SK-N-SH treated with all-trans-retinoic acid at 6 μM for 48 hours (cell line): ENCODE measurements around the gene ARPC1A.

Source experiments
- ATAC-seq: fragments of 200-7000 bp; cut with Tn5 transposase; 3 replicates; pipeline ENCODE4 v1.9.1; 2020; ENCODE audit warnings: mild to moderate bottlenecking, moderate library complexity
- ARNTL ChIP-seq: fragments of 450-650 bp; formaldehyde crosslinking; IDR thresholded peaks from 2 replicates; pipeline ENCODE4 v1.5.0; 2020; ENCODE audit warnings: low read depth, mild to moderate bottlenecking, moderate library complexity, borderline replicate concordance
- BACH2 ChIP-seq: fragments of 250-450 bp; sonication (Bioruptor Pico); IDR thresholded peaks from 2 replicates; pipeline ENCODE4 v1.9.0; 2021; ENCODE audit warnings: mild to moderate bottlenecking, borderline replicate concordance
- CSDC2 ChIP-seq: fragments of 250-450 bp; sonication (Bioruptor Pico); IDR thresholded peaks from 2 replicates; pipeline ENCODE4 v1.5.0; 2020; ENCODE audit warnings: mild to moderate bottlenecking, moderate library complexity
- ESRRG ChIP-seq: fragments of 250-450 bp; sonication (Bioruptor Pico); IDR thresholded peaks from 2 replicates; pipeline ENCODE4 v1.6.1; 2021; ENCODE audit warnings: mild to moderate bottlenecking
- GLIS3 ChIP-seq: fragments of 250-450 bp; sonication (Bioruptor Pico); IDR thresholded peaks from 2 replicates; pipeline ENCODE4 v1.5.0; 2020; ENCODE audit warnings: mild to moderate bottlenecking, moderate library complexity
- ISL1 ChIP-seq: fragments of 250-450 bp; sonication (Bioruptor Pico); IDR thresholded peaks from 2 replicates; pipeline ENCODE4 v2.1.2; 2022; ENCODE audit warnings: mild to moderate bottlenecking, moderate library complexity
- OSR1 ChIP-seq: fragments of 250-450 bp; sonication (Bioruptor Pico); IDR thresholded peaks from 2 replicates; pipeline ENCODE4 v1.8.0; 2022; ENCODE audit warnings: moderate library complexity, mild to moderate bottlenecking, inconsistent platforms
- PPARA ChIP-seq: fragments of 250-450 bp; sonication (Bioruptor Pico); IDR thresholded peaks from 2 replicates; pipeline ENCODE4 v1.5.0; 2020; ENCODE audit warnings: mild to moderate bottlenecking, borderline replicate concordance
- RARB ChIP-seq: fragments of 250-450 bp; sonication (Bioruptor Pico); IDR thresholded peaks from 2 replicates; pipeline ENCODE4 v1.8.0; 2021; ENCODE audit warnings: mild to moderate bottlenecking, moderate library complexity
- TCF4 ChIP-seq: fragments of 250-450 bp; sonication (Bioruptor Pico); IDR thresholded peaks from 2 replicates; pipeline ENCODE4 v1.8.0; 2021; ENCODE audit warnings: mild to moderate bottlenecking, moderate library complexity, borderline replicate concordance
- TOX ChIP-seq: fragments of 250-450 bp; sonication (Bioruptor Pico); IDR thresholded peaks from 2 replicates; pipeline ENCODE4 v1.8.0; 2021; ENCODE audit warnings: mild to moderate bottlenecking, moderate library complexity, borderline replicate concordance
- ZFP3 ChIP-seq: fragments of 250-450 bp; sonication (Bioruptor Pico); IDR thresholded peaks from 2 replicates; pipeline ENCODE4 v1.5.0; 2020; ENCODE audit warnings: mild to moderate bottlenecking, moderate library complexity
- ZFP30 ChIP-seq: fragments of 450-650 bp; formaldehyde crosslinking; IDR thresholded peaks from 2 replicates; pipeline ENCODE4 v1.5.0; 2022; ENCODE audit warnings: mild to moderate bottlenecking, moderate library complexity
- ZNF565 ChIP-seq: fragments of 450-650 bp; formaldehyde crosslinking; conservative IDR thresholded peaks from 2 replicates; pipeline ENCODE4 v1.5.0; 2020; ENCODE audit warnings: low read depth, mild to moderate bottlenecking, moderate library complexity
- ZNF70 ChIP-seq: fragments of 450-650 bp; formaldehyde crosslinking; IDR thresholded peaks from 2 replicates; pipeline ENCODE4 v1.5.0; 2020; ENCODE audit warnings: mild to moderate bottlenecking, moderate library complexity
- ZNF8 ChIP-seq: fragments of 450-650 bp; formaldehyde crosslinking; IDR thresholded peaks from 2 replicates; pipeline ENCODE4 v1.5.0; 2020; ENCODE audit warnings: mild to moderate bottlenecking, moderate library complexity
- TF ChIP-seq, protein P1 (sequence below): fragments of 250-450 bp; sonication (Bioruptor Pico); IDR thresholded peaks from 2 replicates; pipeline ENCODE4 v1.5.1; 2020; ENCODE audit warnings: low read depth, mild to moderate bottlenecking, moderate library complexity
- TF ChIP-seq, protein P2 (sequence below): fragments of 250-450 bp; sonication (Bioruptor Pico); IDR thresholded peaks from 2 replicates; pipeline ENCODE4 v1.5.0; 2020; ENCODE audit warnings: mild to moderate bottlenecking, moderate library complexity
- TF ChIP-seq, protein P3 (sequence below): fragments of 250-450 bp; sonication (Bioruptor Pico); IDR thresholded peaks from 2 replicates; pipeline ENCODE4 v1.5.1; 2021; ENCODE audit warnings: mild to moderate bottlenecking, moderate library complexity
- TF ChIP-seq, protein P4 (sequence below): fragments of 250-450 bp; sonication (Bioruptor Pico); IDR thresholded peaks from 2 replicates; pipeline ENCODE4 v1.8.0; 2021; ENCODE audit warnings: low read depth, mild to moderate bottlenecking, moderate library complexity, borderline replicate concordance
- TF ChIP-seq, protein P5 (sequence below): fragments of 250-450 bp; sonication (Bioruptor Pico); IDR thresholded peaks from 2 replicates; pipeline ENCODE4 v1.8.0; 2020; ENCODE audit warnings: mild to moderate bottlenecking, moderate library complexity, borderline replicate concordance

The ARPC1A gene

DNA sequence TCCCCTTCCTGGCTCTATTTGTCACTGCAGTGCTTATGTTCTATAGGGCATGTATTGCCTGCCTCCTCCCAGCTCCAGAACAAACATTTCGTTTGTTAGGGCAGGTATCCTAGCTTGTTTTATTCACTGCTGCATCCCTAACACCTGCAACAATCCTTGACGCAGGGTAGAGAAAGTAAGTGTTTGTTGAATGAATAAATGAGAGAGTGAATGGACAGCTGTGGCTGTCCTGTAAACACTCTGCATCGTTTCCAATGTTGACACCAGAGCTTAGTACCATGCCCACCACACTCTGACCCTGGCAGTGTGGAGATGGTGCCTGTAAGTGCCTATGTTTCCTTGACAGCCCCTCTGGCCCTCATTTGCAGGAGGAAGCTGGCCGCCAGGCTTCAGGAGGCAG lies 32.0 kb upstream of the ARPC1A start:
- TF ChIP-seq TOX (no peak), ZFP30 (CRISPR knock-in tag) (no peak), ZNF565 (CRISPR knock-in tag) (no peak), RARB (CRISPR knock-in tag) (no peak), CSDC2 (no peak), ARNTL (CRISPR knock-in tag) (no peak)
- TF ChIP-seq, protein P1, sequence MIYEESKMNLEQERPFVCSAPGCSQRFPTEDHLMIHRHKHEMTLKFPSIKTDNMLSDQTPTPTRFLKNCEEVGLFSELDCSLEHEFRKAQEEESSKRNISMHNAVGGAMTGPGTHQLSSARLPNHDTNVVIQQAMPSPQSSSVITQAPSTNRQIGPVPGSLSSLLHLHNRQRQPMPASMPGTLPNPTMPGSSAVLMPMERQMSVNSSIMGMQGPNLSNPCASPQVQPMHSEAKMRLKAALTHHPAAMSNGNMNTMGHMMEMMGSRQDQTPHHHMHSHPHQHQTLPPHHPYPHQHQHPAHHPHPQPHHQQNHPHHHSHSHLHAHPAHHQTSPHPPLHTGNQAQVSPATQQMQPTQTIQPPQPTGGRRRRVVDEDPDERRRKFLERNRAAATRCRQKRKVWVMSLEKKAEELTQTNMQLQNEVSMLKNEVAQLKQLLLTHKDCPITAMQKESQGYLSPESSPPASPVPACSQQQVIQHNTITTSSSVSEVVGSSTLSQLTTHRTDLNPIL (CRISPR knock-in tag): no peak
- TF ChIP-seq, protein P2, sequence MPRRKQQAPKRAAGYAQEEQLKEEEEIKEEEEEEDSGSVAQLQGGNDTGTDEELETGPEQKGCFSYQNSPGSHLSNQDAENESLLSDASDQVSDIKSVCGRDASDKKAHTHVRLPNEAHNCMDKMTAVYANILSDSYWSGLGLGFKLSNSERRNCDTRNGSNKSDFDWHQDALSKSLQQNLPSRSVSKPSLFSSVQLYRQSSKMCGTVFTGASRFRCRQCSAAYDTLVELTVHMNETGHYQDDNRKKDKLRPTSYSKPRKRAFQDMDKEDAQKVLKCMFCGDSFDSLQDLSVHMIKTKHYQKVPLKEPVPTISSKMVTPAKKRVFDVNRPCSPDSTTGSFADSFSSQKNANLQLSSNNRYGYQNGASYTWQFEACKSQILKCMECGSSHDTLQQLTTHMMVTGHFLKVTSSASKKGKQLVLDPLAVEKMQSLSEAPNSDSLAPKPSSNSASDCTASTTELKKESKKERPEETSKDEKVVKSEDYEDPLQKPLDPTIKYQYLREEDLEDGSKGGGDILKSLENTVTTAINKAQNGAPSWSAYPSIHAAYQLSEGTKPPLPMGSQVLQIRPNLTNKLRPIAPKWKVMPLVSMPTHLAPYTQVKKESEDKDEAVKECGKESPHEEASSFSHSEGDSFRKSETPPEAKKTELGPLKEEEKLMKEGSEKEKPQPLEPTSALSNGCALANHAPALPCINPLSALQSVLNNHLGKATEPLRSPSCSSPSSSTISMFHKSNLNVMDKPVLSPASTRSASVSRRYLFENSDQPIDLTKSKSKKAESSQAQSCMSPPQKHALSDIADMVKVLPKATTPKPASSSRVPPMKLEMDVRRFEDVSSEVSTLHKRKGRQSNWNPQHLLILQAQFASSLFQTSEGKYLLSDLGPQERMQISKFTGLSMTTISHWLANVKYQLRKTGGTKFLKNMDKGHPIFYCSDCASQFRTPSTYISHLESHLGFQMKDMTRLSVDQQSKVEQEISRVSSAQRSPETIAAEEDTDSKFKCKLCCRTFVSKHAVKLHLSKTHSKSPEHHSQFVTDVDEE: no peak
- TF ChIP-seq, all 23 proteins: peak for 0
- no peak for ATAC-seq

DNA sequence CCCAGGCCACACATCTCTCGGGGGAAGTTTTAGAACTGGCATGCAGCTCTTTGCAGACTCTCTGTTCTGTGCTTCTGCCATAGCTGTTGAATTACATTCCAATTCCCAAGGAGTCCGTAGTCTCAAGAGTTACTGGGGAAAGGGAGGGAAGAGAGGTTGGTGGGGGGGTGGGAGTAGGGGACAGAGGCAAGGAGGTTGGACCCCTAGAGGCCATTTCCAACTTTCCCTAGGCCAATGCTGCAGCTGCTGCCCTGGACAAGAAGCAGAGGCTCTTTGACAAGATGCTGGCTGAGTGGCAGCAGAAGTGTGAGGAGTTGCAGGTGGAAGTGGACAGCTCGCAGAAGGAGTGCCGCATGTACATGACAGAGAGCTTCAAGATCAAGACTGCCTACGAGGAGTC lies 29.2 kb upstream of the ARPC1A start:
- TF ChIP-seq ZFP30 (CRISPR knock-in tag) (no peak), ESRRG (CRISPR knock-in tag) (no peak), OSR1 (CRISPR knock-in tag) (no peak), CSDC2 (no peak), ZNF70 (no peak)
- TF ChIP-seq, protein P3, sequence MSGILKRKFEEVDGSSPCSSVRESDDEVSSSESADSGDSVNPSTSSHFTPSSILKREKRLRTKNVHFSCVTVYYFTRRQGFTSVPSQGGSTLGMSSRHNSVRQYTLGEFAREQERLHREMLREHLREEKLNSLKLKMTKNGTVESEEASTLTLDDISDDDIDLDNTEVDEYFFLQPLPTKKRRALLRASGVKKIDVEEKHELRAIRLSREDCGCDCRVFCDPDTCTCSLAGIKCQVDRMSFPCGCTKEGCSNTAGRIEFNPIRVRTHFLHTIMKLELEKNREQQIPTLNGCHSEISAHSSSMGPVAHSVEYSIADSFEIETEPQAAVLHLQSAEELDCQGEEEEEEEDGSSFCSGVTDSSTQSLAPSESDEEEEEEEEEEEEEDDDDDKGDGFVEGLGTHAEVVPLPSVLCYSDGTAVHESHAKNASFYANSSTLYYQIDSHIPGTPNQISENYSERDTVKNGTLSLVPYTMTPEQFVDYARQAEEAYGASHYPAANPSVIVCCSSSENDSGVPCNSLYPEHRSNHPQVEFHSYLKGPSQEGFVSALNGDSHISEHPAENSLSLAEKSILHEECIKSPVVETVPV: no peak
- ATAC-seq: no peak

DNA sequence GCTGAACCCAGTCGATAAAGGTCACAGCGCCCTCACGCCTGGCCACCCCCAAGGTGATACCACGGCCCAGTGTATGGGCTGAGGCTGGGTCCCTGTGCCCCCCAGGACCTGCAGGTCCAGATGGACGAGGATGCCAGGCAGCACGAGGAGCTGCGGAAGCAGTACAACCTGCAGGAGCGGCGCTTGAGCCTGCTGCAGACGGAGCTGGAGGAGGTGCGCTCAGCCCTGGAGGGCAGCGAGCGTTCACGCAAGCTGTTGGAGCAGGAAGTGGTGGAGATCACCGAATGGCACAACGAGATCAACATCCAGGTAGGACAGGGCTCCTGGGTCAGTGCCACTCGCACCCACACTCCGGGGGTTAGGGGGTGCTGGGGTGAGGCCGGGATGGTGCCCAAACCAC lies 24.2 kb upstream of the ARPC1A start:
- no peak for ATAC-seq
- TF ChIP-seq, protein P4, sequence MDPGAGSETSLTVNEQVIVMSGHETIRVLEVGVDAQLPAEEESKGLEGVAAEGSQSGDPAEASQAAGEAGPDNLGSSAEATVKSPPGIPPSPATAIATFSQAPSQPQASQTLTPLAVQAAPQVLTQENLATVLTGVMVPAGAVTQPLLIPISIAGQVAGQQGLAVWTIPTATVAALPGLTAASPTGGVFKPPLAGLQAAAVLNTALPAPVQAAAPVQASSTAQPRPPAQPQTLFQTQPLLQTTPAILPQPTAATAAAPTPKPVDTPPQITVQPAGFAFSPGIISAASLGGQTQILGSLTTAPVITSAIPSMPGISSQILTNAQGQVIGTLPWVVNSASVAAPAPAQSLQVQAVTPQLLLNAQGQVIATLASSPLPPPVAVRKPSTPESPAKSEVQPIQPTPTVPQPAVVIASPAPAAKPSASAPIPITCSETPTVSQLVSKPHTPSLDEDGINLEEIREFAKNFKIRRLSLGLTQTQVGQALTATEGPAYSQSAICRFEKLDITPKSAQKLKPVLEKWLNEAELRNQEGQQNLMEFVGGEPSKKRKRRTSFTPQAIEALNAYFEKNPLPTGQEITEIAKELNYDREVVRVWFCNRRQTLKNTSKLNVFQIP: no peak
- no peak for TF ChIP-seq CSDC2
- no peak for TF ChIP-seq ISL1
- TF ChIP-seq, protein P2: no peak
- no peak for TF ChIP-seq ZFP3
- TF ChIP-seq ZNF8 (CRISPR knock-in tag): no peak
- no peak for TF ChIP-seq PPARA
- TF ChIP-seq, protein P5, sequence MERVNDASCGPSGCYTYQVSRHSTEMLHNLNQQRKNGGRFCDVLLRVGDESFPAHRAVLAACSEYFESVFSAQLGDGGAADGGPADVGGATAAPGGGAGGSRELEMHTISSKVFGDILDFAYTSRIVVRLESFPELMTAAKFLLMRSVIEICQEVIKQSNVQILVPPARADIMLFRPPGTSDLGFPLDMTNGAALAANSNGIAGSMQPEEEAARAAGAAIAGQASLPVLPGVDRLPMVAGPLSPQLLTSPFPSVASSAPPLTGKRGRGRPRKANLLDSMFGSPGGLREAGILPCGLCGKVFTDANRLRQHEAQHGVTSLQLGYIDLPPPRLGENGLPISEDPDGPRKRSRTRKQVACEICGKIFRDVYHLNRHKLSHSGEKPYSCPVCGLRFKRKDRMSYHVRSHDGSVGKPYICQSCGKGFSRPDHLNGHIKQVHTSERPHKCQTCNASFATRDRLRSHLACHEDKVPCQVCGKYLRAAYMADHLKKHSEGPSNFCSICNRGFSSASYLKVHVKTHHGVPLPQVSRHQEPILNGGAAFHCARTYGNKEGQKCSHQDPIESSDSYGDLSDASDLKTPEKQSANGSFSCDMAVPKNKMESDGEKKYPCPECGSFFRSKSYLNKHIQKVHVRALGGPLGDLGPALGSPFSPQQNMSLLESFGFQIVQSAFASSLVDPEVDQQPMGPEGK: no peak
- no peak for TF ChIP-seq TOX
- no peak for TF ChIP-seq ESRRG (CRISPR knock-in tag)
- no peak for TF ChIP-seq GLIS3 (CRISPR knock-in tag)
- no peak for TF ChIP-seq TCF4 (CRISPR knock-in tag)
- no peak for TF ChIP-seq ARNTL (CRISPR knock-in tag)
- TF ChIP-seq BACH2 (CRISPR knock-in tag): no peak
- TF ChIP-seq, protein P3: no peak
- TF ChIP-seq RARB (CRISPR knock-in tag): no peak
- TF ChIP-seq OSR1 (CRISPR knock-in tag): no peak
- TF ChIP-seq, all 23 proteins: peak for 0
